ENCODE data around the gene TTC1. TPM values are rescaled to one million over a fixed set of nuclear protein-coding genes. Genes with fewer than 3 reads are reported as not detected.

The TTC1 gene
- polyA plus RNA-seq, 4 donors = 42.2 to 49.2 (median 44.5) TPM

DNA sequence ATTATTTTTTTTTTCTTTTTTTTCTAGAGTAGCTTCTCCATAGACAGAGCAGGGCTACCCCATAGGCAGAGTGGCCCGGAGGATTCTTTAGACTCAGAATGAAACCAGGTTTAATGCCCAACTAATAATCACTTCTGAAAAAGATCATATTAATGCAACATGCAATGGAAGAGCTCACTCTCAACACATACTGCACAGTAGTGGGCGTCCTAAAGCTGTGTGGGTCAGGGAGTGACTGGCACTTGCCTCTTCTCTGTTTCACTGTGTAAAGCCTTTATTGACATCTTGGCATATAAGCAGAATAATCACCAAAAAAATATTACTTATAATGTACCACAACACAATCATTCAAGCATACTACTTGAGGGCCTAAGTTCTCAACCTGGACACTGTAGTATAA lies 99.2 kb downstream of the TTC1 start:
- DNase-seq (no peak), FAIRE-seq (no peak)
- H3K36me3 ChIP-seq (ENCODE audit: control insufficient read depth in 3 of 3, insufficient read depth in 2 of 3, low read depth in 1 of 3, low read length in 3 of 3) = peaks cover 2 to 44% (median 5%) of the 10 kb centered on the region in 3 donors
- H3K27me3 ChIP-seq (ENCODE audit: control insufficient read depth in 3 of 3, insufficient read depth in 3 of 3, low read length in 3 of 3) = no peaks in the 10 kb centered on the region
- no peak overlapping the region for H3K27ac ChIP-seq (ENCODE audit: low read depth in 1 of 3, low read length in 2 of 3)
- no peak overlapping the region for H3K4me3 ChIP-seq (ENCODE audit: low read depth in 1 of 3, low read length in 3 of 3)
- WGBS, 3 donors = 91 to 100% (median 92%) methylated on average over 2 of the region's 2 CpGs
- no peaks in the 10 kb centered on the region for H3K9me3 ChIP-seq (ENCODE audit: control insufficient read depth in 2 of 2, insufficient read depth in 1 of 2, low read depth in 1 of 2, low read length in 1 of 2)
- H3K4me1 ChIP-seq (ENCODE audit: control insufficient read depth in 3 of 3, insufficient read depth in 2 of 3, low read depth in 1 of 3, low read length in 2 of 3) = no peaks in the 10 kb centered on the region

Other genes with a start within 250 kb of the TTC1 start
- gene ADRA1B, start 92.7 kb upstream of the TTC1 start, polyA plus RNA-seq = under 1 TPM in 3 of 4 donors, not detected in 1; 0.25 to 0.45 (median 0.31) TPM
- 10 to 100 TPM in 1 of 4 donors, 1 to 10 TPM in 3; 6.8 to 30.2 (median 9.0) TPM for gene PWWP2A, start 110.3 kb downstream of the TTC1 start, polyA plus RNA-seq
- gene FABP6, start 220.4 kb downstream of the TTC1 start, polyA plus RNA-seq = 100 to 1,000 TPM in 1 of 4 donors, 1 to 10 TPM in 1, not detected in 2; 1.5 to 201 TPM

All from small intestine (tissue), 7 donors.